A673 (cell line): Measurements from ENCODE around the gene PGLYRP3. TPM values are rescaled to one million over a fixed set of nuclear protein-coding genes. Genes with fewer than 3 reads are reported as not detected.
A peak's percentile ranks its signal among the peaks of the same experiment; 100 is the strongest.

Source experiments
- BruUV-seq: library from RNA; stranded (reverse); fragments of 400-500 nt; replicated peaks from 2 replicates; lab custom pipeline; 2021; lab: Mats Ljungman, UMichigan
- CTCF ChIA-PET: fragments of 300-600 bp; sonication (Branson Sonifier 250); formaldehyde crosslinking; loops from one replicate; lab custom pipeline; 2022; ENCODE audit warnings: antibody characterized with exemption; lab: Charles Lee
- POLR2A ChIA-PET: fragments of 300-600 bp; sonication (Branson Sonifier 250); formaldehyde crosslinking; loops from one replicate; lab custom pipeline; 2022; ENCODE audit warnings: antibody characterized with exemption; ENCODE audit not compliant: low non-redundant PET; lab: Charles Lee
- DNase-seq: peaks from one replicate; pipeline ENCODE4 v3.0.0-alpha.2; 2015; ENCODE audit warnings: low spot score
- H3K27ac ChIP-seq: fragments of 200-600 bp; sonication (generic); 2 replicates; pipeline ENCODE4 v1.5.1; 2016; ENCODE audit warnings: mixed run types, low read depth, mild to moderate bottlenecking, mixed read lengths, antibody characterized with exemption, low read length; ENCODE audit not compliant: poor library complexity, severe bottlenecking
- H3K27me3 ChIP-seq: fragments of 200-600 bp; sonication (generic); replicated peaks from 2 replicates; pipeline ENCODE4 v1.6.1; 2017; ENCODE audit warnings: mixed run types, low read depth, mild to moderate bottlenecking, mixed read lengths, antibody characterized with exemption, low read length; ENCODE audit not compliant: insufficient read depth, poor library complexity
- H3K36me3 ChIP-seq: fragments of 200-600 bp; sonication (generic); 2 replicates; pipeline ENCODE4 v1.6.1; 2016; ENCODE audit warnings: mixed run types, mild to moderate bottlenecking, mixed read lengths, antibody characterized with exemption, low read length; ENCODE audit not compliant: insufficient read depth, poor library complexity, severe bottlenecking
- H3K4me1 ChIP-seq: fragments of 200-600 bp; sonication (generic); 2 replicates; pipeline ENCODE4 v1.6.1; 2017; ENCODE audit warnings: mixed run types, mild to moderate bottlenecking, mixed read lengths, antibody characterized with exemption, low read length; ENCODE audit not compliant: insufficient read depth, poor library complexity, severe bottlenecking
- H3K4me3 ChIP-seq: fragments of 200-600 bp; sonication (generic); 2 replicates; pipeline ENCODE4 v1.5.1; 2016; ENCODE audit warnings: low read depth, mixed run types, mild to moderate bottlenecking, mixed read lengths, low read length; ENCODE audit not compliant: poor library complexity, severe bottlenecking
- H3K9me3 ChIP-seq: fragments of 200-600 bp; sonication (generic); 2 replicates; pipeline ENCODE4 v1.6.1; 2016; ENCODE audit warnings: mixed run types, low read depth, mild to moderate bottlenecking, mixed read lengths, antibody characterized with exemption, low read length; ENCODE audit not compliant: poor library complexity, severe bottlenecking
- CTCF ChIP-seq: fragments of 300-800, 200-600 bp; sonication (generic); conservative IDR thresholded peaks from 2 replicates; pipeline ENCODE4 v1.5.1; 2017; ENCODE audit warnings: low read depth, mild to moderate bottlenecking, antibody characterized with exemption, low read length, moderate library complexity, mixed read lengths
- EZH2 ChIP-seq: fragments of 200-600 bp; sonication (generic); IDR thresholded peaks from 2 replicates; pipeline ENCODE4 v1.6.1; 2017; ENCODE audit warnings: borderline replicate concordance, low read depth, mild to moderate bottlenecking, mixed read lengths, antibody characterized with exemption, low read length; ENCODE audit not compliant: poor library complexity, severe bottlenecking
- intact Hi-C: fragments of 100-400 bp; cut with micrococcal nuclease; formaldehyde crosslinking; loops from one replicate; pipeline ENCODE4 v1.10.0; 2022; ENCODE audit not compliant: unreplicated experiment
- total RNA-seq: library from RNA; stranded (reverse); gene quantifications from 2 replicates; pipeline ENCODE4 v1.2.3, GENCODE V29; 2021

The PGLYRP3 gene
- total RNA-seq, 1 experiment from 2014 or later = not detected

- ChIA-PET POLR2A (no interaction called here), CTCF (interaction anchor here (0.7 kb wide), 1 partner anchor 197 kb away, joined by 4 read pairs; no protein-coding TSS in a partner anchor)
- intact Hi-C loops = no loop called here
- TF ChIP-seq CTCF = no peak
- no peak for TF ChIP-seq EZH2
- DNase-seq = no peak
- H3K4me1 ChIP-seq = peaks cover 5% of the 10 kb centered on the region
- H3K4me3 ChIP-seq = no peak overlapping the region
- peaks cover 42% of the 10 kb centered on the region for H3K27me3 ChIP-seq
- no peaks in the 10 kb centered on the region for H3K9me3 ChIP-seq
- no peaks in the 10 kb centered on the region for H3K36me3 ChIP-seq
- H3K27ac ChIP-seq = no peak overlapping the region
- BruUV-seq = no TSS peak
Measured at GRCh38 chr1:153262462-153263157, 50.1 kb downstream of the PGLYRP3 start.

- peak overlapping the region; percentile 52 for H3K4me3 ChIP-seq
Measured at GRCh38 chr1:153262070-153262366, 50.7 kb downstream of the PGLYRP3 start.

GRCh38 chr1:153261281-153262069, 51.3 kb downstream of the PGLYRP3 start:
- Histone ChIP-seq H3K27me3 (peaks cover 42% of the 10 kb centered on the region), H3K9me3 (no peaks in the 10 kb centered on the region), H3K4me1 (peaks cover 5% of the 10 kb centered on the region), H3K4me3 (peak overlapping the region; percentile 52), H3K36me3 (no peaks in the 10 kb centered on the region), H3K27ac (no peak overlapping the region)
- ChIA-PET CTCF (no interaction called here), POLR2A (no interaction called here)
- BruUV-seq = no TSS peak
- TF ChIP-seq EZH2 (peak; percentile 14), CTCF (no peak)
- intact Hi-C loops = no loop called here
- peak; percentile 41 for DNase-seq

More at GRCh38 chr1:153262070-153262366, 50.7 kb downstream of the PGLYRP3 start:
- CTCF ChIA-PET = interaction anchor here (0.7 kb wide), 1 partner anchor 197 kb away, joined by 4 read pairs; no protein-coding TSS in a partner anchor
- no TSS peak for BruUV-seq
- Histone ChIP-seq H3K27me3 (peaks cover 42% of the 10 kb centered on the region), H3K27ac (no peak overlapping the region), H3K36me3 (no peaks in the 10 kb centered on the region), H3K4me1 (peaks cover 5% of the 10 kb centered on the region), H3K9me3 (no peaks in the 10 kb centered on the region)
- TF ChIP-seq EZH2 = no peak
- no peak for TF ChIP-seq CTCF
- DNase-seq = no peak
- intact Hi-C loops = no loop called here
- POLR2A ChIA-PET = no interaction called here
